Trophoblast cell (in vitro differentiated cells and primary cell): Measurements from ENCODE around the gene NOS2.

Source experiments
- DNase-seq, 2 donors: peaks; one replicate each; pipeline ENCODE4 v3.0.0-alpha.2; 2016
- H2AFZ ChIP-seq: 2 replicates; pipeline ENCODE4 v1.6.1; 2013; ENCODE audit warnings: low read length, moderate library complexity, mild to moderate bottlenecking; ENCODE audit not compliant: insufficient read depth, poor library complexity
- H2AK5ac ChIP-seq: 2 replicates; pipeline ENCODE4 v1.6.1; 2013; ENCODE audit warnings: mild to moderate bottlenecking, low read length
- H2BK120ac ChIP-seq: 2 replicates; pipeline ENCODE4 v1.6.1; 2013; ENCODE audit warnings: low read length, mild to moderate bottlenecking, moderate library complexity; ENCODE audit not compliant: insufficient read depth, poor library complexity
- H2BK12ac ChIP-seq: 2 replicates; pipeline ENCODE4 v1.6.1; 2013; ENCODE audit warnings: mild to moderate bottlenecking, low read length, moderate library complexity
- H2BK5ac ChIP-seq: 2 replicates; pipeline ENCODE4 v1.6.1; 2013; ENCODE audit warnings: low read length, low read depth, moderate library complexity, mild to moderate bottlenecking; ENCODE audit not compliant: poor library complexity
- H3K14ac ChIP-seq: 2 replicates; pipeline ENCODE4 v1.6.1; 2013; ENCODE audit warnings: mild to moderate bottlenecking, low read length
- H3K18ac ChIP-seq: 2 replicates; pipeline ENCODE4 v1.6.1; 2013; ENCODE audit warnings: mild to moderate bottlenecking, low read length
- H3K23ac ChIP-seq: 2 replicates; pipeline ENCODE4 v1.6.1; 2013; ENCODE audit warnings: low read length
- H3K27ac ChIP-seq: 2 replicates; pipeline ENCODE4 v1.5.1; 2013; ENCODE audit warnings: low read depth, mild to moderate bottlenecking, inconsistent platforms, low read length, moderate library complexity
- H3K27me3 ChIP-seq: 2 replicates; pipeline ENCODE4 v1.6.1; 2013; ENCODE audit warnings: inconsistent platforms, mild to moderate bottlenecking, low read length, moderate library complexity; ENCODE audit not compliant: insufficient read depth
- H3K36me3 ChIP-seq, 2 experiments: 1 replicate in 1 of 2; 2 replicates in 1 of 2; pipeline ENCODE4 v1.6.1; 2013; ENCODE audit warnings: low read length in 2 of 2, mild to moderate bottlenecking in 2 of 2, moderate library complexity in 1 of 2; ENCODE audit not compliant: insufficient read depth in 2 of 2, control insufficient read depth in 1 of 2
- H3K4ac ChIP-seq: 2 replicates; pipeline ENCODE4 v1.6.1; 2013; ENCODE audit warnings: low read depth, mild to moderate bottlenecking, low read length, moderate library complexity
- H3K4me1 ChIP-seq, 2 experiments: 1 replicate in 1 of 2; 2 replicates in 1 of 2; pipeline ENCODE4 v1.6.1; 2013; ENCODE audit warnings: low read length in 2 of 2, mild to moderate bottlenecking in 2 of 2, moderate library complexity in 1 of 2; ENCODE audit not compliant: insufficient read depth in 2 of 2, control insufficient read depth in 1 of 2
- H3K4me2 ChIP-seq: 2 replicates; pipeline ENCODE4 v1.6.1; 2013; ENCODE audit warnings: inconsistent platforms, mild to moderate bottlenecking, low read length, moderate library complexity
- H3K4me3 ChIP-seq: 2 replicates; pipeline ENCODE4 v1.5.1; 2013; ENCODE audit warnings: mild to moderate bottlenecking, low read depth, low read length, inconsistent platforms
- H3K79me1 ChIP-seq: one replicate; pipeline ENCODE4 v1.6.1; 2013; ENCODE audit warnings: low read length
- H3K79me2 ChIP-seq: 2 replicates; pipeline ENCODE4 v1.6.1; 2013; ENCODE audit warnings: low read length, mild to moderate bottlenecking; ENCODE audit not compliant: control insufficient read depth, insufficient read depth, poor library complexity
- H3K9ac ChIP-seq: 2 replicates; pipeline ENCODE4 v1.6.1; 2013; ENCODE audit warnings: mild to moderate bottlenecking, low read length
- H3K9me3 ChIP-seq: 2 replicates; pipeline ENCODE4 v1.6.1; 2013; ENCODE audit warnings: low read depth, mild to moderate bottlenecking, control low read depth, inconsistent platforms, low read length; ENCODE audit not compliant: insufficient read depth
- H4K12ac ChIP-seq: 2 replicates; pipeline ENCODE4 v1.6.1; 2013; ENCODE audit warnings: low read depth, mild to moderate bottlenecking, low read length, moderate library complexity
- H4K8ac ChIP-seq: 2 replicates; pipeline ENCODE4 v1.6.1; 2013; ENCODE audit warnings: low read depth, mild to moderate bottlenecking, low read length, moderate library complexity
- H4K91ac ChIP-seq: one replicate; pipeline ENCODE4 v1.6.1; 2013; ENCODE audit warnings: low read depth, mild to moderate bottlenecking, low read length, moderate library complexity
- WGBS: extraction: QIAGEN DNeasy Blood & Tissue Kit; methylation state at CpG from one replicate; pipeline ENCODE4 v1.1.7; 2013; ENCODE audit warnings: missing lambda C conversion rate; ENCODE audit not compliant: insufficient read length, insufficient coverage; ENCODE audit errors: extremely low coverage; 5-methylcytosine and 5-hydroxymethylcytosine counted together

NOS2 gene

GRCh38 chr17:27821318-27821717 is 21.0 kb upstream of the NOS2 start:
- no peak for DNase-seq
- Histone ChIP-seq H2BK12ac (no peak overlapping the region), H4K12ac (no peak overlapping the region), H3K4me2 (no peak overlapping the region), H3K9me3 (peaks cover 5% of the 10 kb centered on the region), H3K4me3 (no peak overlapping the region), H3K79me1 (no peaks in the 10 kb centered on the region), H2BK5ac (no peak overlapping the region), H2AK5ac (no peak overlapping the region), H4K91ac (no peak overlapping the region), H2AFZ (no peak overlapping the region), H3K4ac (no peak overlapping the region), H3K4me1 (no peaks in the 10 kb centered on the region), H3K14ac (no peak overlapping the region), H3K9ac (no peak overlapping the region), H3K27me3 (no peaks in the 10 kb centered on the region), H3K18ac (no peak overlapping the region), H3K27ac (no peak overlapping the region), H3K36me3 (no peaks in the 10 kb centered on the region), H3K23ac (no peak overlapping the region), H4K8ac (no peak overlapping the region), H3K79me2 (no peaks in the 10 kb centered on the region), H2BK120ac (no peak overlapping the region)
- WGBS: no CpG with 5 or more reads among the region's 3 CpGs

GRCh38 chr17:27819145-27819544 is 18.8 kb upstream of the NOS2 start:
- no peak overlapping the region for H4K8ac ChIP-seq
- H3K9ac ChIP-seq: no peak overlapping the region
- H2BK5ac ChIP-seq: no peak overlapping the region
- H3K23ac ChIP-seq: no peak overlapping the region
- H3K4me1 ChIP-seq: no peaks in the 10 kb centered on the region
- WGBS: no CpG with 5 or more reads among the region's 1 CpG
- no peaks in the 10 kb centered on the region for H3K79me1 ChIP-seq
- no peak for DNase-seq
- no peak overlapping the region for H3K27ac ChIP-seq
- H2BK120ac ChIP-seq: no peak overlapping the region
- H2BK12ac ChIP-seq: no peak overlapping the region
- H4K91ac ChIP-seq: no peak overlapping the region
- no peak overlapping the region for H3K4ac ChIP-seq
- no peaks in the 10 kb centered on the region for H3K79me2 ChIP-seq
- peaks cover 5% of the 10 kb centered on the region for H3K9me3 ChIP-seq
- H3K18ac ChIP-seq: no peak overlapping the region
- H3K14ac ChIP-seq: no peak overlapping the region
- no peaks in the 10 kb centered on the region for H3K27me3 ChIP-seq
- no peak overlapping the region for H4K12ac ChIP-seq
- no peaks in the 10 kb centered on the region for H3K36me3 ChIP-seq
- H3K4me2 ChIP-seq: no peak overlapping the region
- H3K4me3 ChIP-seq: no peak overlapping the region
- no peak overlapping the region for H2AFZ ChIP-seq
- H2AK5ac ChIP-seq: no peak overlapping the region

DNA sequence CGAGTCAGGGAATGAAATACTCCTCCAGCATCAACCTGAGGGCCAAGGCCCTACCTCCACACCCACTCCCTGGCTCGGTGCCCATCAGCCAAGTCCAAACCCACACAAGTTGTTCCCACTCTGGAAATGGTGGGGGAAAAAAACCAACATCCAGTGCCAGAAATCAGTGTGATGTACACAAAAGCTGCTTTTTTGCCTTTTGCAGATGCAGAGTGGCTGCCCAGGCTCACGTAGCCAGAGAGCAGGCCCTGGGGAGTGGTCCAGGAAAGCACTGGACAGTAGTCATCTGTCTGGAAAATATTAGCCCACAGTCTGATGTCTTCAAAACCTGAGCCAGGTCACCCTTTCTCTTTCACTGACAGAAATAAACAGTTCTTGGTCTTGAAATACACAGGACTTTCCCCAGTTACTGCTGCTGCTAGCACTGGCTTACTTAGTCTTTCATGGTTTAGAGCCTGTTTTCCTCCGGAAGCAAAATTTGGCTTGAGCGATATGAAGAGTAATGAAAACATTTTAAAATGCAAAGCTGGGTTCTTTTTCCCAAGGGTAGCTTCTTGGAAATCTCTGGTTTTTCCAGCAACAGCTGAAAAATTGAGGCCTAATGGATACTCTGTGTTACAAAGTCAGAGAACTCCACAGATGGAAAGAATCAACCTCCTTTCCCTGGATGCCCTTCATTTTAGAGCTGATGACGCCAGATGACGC is 18.2 kb upstream of the NOS2 start:
- Histone ChIP-seq H3K9me3 (peaks cover 3% of the 10 kb centered on the region), H2BK120ac (no peak overlapping the region), H4K12ac (no peak overlapping the region), H3K4ac (no peak overlapping the region), H3K9ac (no peak overlapping the region), H2BK5ac (no peak overlapping the region), H3K4me1 (no peaks in the 10 kb centered on the region), H3K4me2 (no peak overlapping the region), H3K36me3 (no peaks in the 10 kb centered on the region), H2AK5ac (no peak overlapping the region), H3K27me3 (no peaks in the 10 kb centered on the region), H4K8ac (no peak overlapping the region), H2AFZ (no peak overlapping the region), H3K23ac (no peak overlapping the region), H3K27ac (no peak overlapping the region), H3K79me2 (no peaks in the 10 kb centered on the region), H2BK12ac (no peak overlapping the region), H3K14ac (no peak overlapping the region), H3K18ac (no peak overlapping the region), H4K91ac (no peak overlapping the region), H3K79me1 (no peaks in the 10 kb centered on the region), H3K4me3 (no peak overlapping the region)
- no peak for DNase-seq
- WGBS: no CpG with 5 or more reads among the region's 7 CpGs

GRCh38 chr17:27817731-27818130 is 17.4 kb upstream of the NOS2 start:
- no peak overlapping the region for H3K27ac ChIP-seq
- no peak overlapping the region for H3K4me2 ChIP-seq
- H2AK5ac ChIP-seq: no peak overlapping the region
- H3K14ac ChIP-seq: no peak overlapping the region
- H2AFZ ChIP-seq: no peak overlapping the region
- H3K9ac ChIP-seq: no peak overlapping the region
- no peak overlapping the region for H3K4ac ChIP-seq
- peak in 1 of 2 donors; percentile 35 for DNase-seq
- no peaks in the 10 kb centered on the region for H3K27me3 ChIP-seq
- H4K91ac ChIP-seq: no peak overlapping the region
- peaks cover 3% of the 10 kb centered on the region for H3K9me3 ChIP-seq
- no peak overlapping the region for H3K18ac ChIP-seq
- no peak overlapping the region for H3K4me3 ChIP-seq
- H3K36me3 ChIP-seq: no peaks in the 10 kb centered on the region
- no peaks in the 10 kb centered on the region for H3K4me1 ChIP-seq
- no peaks in the 10 kb centered on the region for H3K79me1 ChIP-seq
- no peak overlapping the region for H4K8ac ChIP-seq
- WGBS: no CpG with 5 or more reads among the region's 1 CpG
- no peak overlapping the region for H2BK12ac ChIP-seq
- H2BK5ac ChIP-seq: no peak overlapping the region
- H3K23ac ChIP-seq: no peak overlapping the region
- no peaks in the 10 kb centered on the region for H3K79me2 ChIP-seq
- H4K12ac ChIP-seq: no peak overlapping the region
- no peak overlapping the region for H2BK120ac ChIP-seq
